Measurements from ENCODE around the gene TMEM245. TPM values are rescaled to one million over a fixed set of nuclear protein-coding genes. Genes with fewer than 3 reads are reported as not detected.

The TMEM245 gene
- total RNA-seq (2013), result 15.2 TPM
- polyA plus RNA-seq (10 to 100 TPM in 1 of 3 donors, 1 to 10 TPM in 2; 6.9 to 11.3 (median 9.7) TPM), polyA minus RNA-seq (9.3 and 13.6 TPM in 2 replicates), total RNA-seq (21.9 to 76.6 (median 31.8) reads per million in 11 experiments)

DNA sequence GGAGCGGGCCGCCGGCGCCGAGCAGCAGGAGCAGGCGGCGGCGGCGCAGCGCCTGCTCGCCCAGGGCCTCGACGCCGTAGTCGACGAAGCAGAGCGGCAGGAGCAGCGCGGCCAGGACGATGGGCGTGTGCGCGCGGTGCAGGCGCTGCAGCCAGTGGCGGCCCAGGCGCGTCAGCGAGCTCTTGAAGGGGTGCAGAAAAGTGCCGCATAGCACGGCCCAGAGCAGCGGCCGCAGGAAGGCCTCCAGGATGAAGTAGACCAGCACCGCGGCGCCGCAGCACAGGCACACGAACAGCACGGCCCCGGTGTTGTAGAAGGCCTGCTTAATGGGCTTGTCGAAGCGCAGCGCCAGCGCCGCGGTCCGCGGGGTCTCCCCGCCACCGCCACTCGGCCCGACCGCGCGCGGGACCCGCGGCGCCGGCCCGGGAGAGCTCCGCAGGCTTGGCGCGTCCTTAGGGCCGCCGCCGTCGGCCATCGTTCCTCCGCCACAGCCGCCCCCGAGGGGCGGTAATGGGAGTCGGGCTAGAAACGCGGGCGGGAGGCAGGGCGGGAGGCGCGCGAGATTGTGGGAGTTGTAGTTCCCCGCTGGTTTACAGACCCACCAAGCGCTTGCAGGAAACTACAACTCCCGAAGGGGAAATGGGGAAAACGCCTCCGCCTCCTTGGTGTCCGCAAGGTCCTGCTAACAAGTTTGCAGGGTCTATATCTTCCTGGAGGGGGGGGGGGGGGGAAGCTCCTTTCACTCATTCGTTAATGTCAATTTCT is at the start of gene TMEM245:
TSS of gene TMEM245 (minus strand) at position 509 of the 765 bp plus-strand sequence. CDS start at position 475, 34 bp downstream.
- Mint-ChIP-seq H3K27me3 (ENCODE audit: low read depth in 3 of 3) (no peaks in the 10 kb centered on the region), H3K36me3 (peaks cover 0 to 1% of the 10 kb centered on the region in 2 donors), H3K27ac (peak within 1 kb of the TSS; percentile 50 to 89 (median 77)), H3K9me3 (no peaks in the 10 kb centered on the region), H3K4me3 (peak within 1 kb of the TSS; percentile 87 to 89), H3K4me1 (peaks cover 56% of the 10 kb centered on the region)
- Histone ChIP-seq H3K79me2 (ENCODE audit: insufficient read depth, low read length) (peaks cover 52% of the 10 kb centered on the region), H4K20me1 (ENCODE audit: insufficient read depth, low read length) (peaks cover 47% of the 10 kb centered on the region), H3K36me3 (replicated peaks in 1 of 2; ENCODE audit: control insufficient read depth in 1 of 2, insufficient read depth in 2 of 2, low read length in 2 of 2) (no peaks in the 10 kb centered on the region), H3K4me2 (replicated peaks; ENCODE audit: extremely low read depth, low read length, poor library complexity, severe bottlenecking) (peak within 1 kb of the TSS; percentile 82), H3K27ac (ENCODE audit: low read depth in 1 of 2, low read length in 2 of 2) (peak within 1 kb of the TSS; percentile 49 to 77), H2AFZ (ENCODE audit: insufficient read depth, low read depth, low read length, poor library complexity, severe bottlenecking) (peak within 1 kb of the TSS; percentile 89), H3K4me1 (ENCODE audit: control insufficient read depth in 1 of 2, insufficient read depth in 2 of 2, low read length in 2 of 2) (peaks cover 37 to 46% of the 10 kb centered on the region in 2 donors), H3K27me3 (ENCODE audit: control insufficient read depth in 2 of 2, insufficient read depth in 2 of 2, low read length in 2 of 2) (no peaks in the 10 kb centered on the region), H3K9ac (ENCODE audit: insufficient read depth, low read length, poor library complexity, severe bottlenecking) (peak within 1 kb of the TSS; percentile 86), H3K4me3 (replicated peaks in 1 of 3; ENCODE audit: low read depth in 2 of 3, low read length in 3 of 3) (peak within 1 kb of the TSS; percentile 59 to 86 (median 84)), H3K9me3 (replicated peaks in 1 of 2; ENCODE audit: control insufficient read depth in 1 of 2, insufficient read depth in 1 of 2, low read length in 2 of 2) (no peaks in the 10 kb centered on the region)
- TF ChIP-seq, protein P1, sequence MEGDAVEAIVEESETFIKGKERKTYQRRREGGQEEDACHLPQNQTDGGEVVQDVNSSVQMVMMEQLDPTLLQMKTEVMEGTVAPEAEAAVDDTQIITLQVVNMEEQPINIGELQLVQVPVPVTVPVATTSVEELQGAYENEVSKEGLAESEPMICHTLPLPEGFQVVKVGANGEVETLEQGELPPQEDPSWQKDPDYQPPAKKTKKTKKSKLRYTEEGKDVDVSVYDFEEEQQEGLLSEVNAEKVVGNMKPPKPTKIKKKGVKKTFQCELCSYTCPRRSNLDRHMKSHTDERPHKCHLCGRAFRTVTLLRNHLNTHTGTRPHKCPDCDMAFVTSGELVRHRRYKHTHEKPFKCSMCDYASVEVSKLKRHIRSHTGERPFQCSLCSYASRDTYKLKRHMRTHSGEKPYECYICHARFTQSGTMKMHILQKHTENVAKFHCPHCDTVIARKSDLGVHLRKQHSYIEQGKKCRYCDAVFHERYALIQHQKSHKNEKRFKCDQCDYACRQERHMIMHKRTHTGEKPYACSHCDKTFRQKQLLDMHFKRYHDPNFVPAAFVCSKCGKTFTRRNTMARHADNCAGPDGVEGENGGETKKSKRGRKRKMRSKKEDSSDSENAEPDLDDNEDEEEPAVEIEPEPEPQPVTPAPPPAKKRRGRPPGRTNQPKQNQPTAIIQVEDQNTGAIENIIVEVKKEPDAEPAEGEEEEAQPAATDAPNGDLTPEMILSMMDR (IDR thresholded peaks at IDR 0.05), result no peak
- under 1% methylated on average over 87 of the region's 88 CpGs for WGBS (ENCODE audit: insufficient coverage)
- DNase-seq, result peak; percentile 95 to 96 (median 96)
- intact Hi-C loops (cut with micrococcal nuclease), result loop anchor here in 1 of 2 donors (10.0 kb wide), 2 partner anchors 105 to 185 kb away; partner anchors contain the start of genes ABITRAM, CTNNAL1 and ELP1

DNA sequence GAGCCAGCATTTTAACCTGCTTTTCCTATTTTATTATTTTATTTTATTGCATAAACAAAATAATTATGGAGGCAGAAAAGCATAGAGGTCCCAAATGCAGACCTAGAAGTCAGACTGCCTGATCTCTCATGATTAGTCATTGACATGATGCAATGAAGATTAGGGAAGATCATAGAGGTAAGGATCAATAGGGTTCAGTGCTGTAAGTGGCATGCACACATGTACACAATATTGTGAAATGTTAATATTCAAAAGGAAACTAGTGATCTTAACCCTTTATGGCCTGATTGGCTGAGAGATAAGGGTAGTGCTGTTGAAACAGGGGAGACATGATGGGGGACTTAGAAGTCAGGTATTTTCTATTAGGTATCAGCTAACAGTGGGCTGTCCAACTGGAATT is 48.4 kb upstream of the TMEM245 start:
- no peak overlapping the region for H3K4me3 Mint-ChIP-seq
- TF ChIP-seq, protein P1 (IDR thresholded peaks at IDR 0.05), result no peak
- no peaks in the 10 kb centered on the region for H3K4me1 ChIP-seq (ENCODE audit: control insufficient read depth in 1 of 2, insufficient read depth in 2 of 2, low read length in 2 of 2)

More for the DNA sequence above, 48.4 kb upstream of the TMEM245 start:
- Histone ChIP-seq H2AFZ (ENCODE audit: insufficient read depth, low read depth, low read length, poor library complexity, severe bottlenecking) (no peak overlapping the region), H4K20me1 (ENCODE audit: insufficient read depth, low read length) (no peaks in the 10 kb centered on the region), H3K79me2 (ENCODE audit: insufficient read depth, low read length) (no peaks in the 10 kb centered on the region), H3K27ac (ENCODE audit: low read depth in 1 of 2, low read length in 2 of 2) (no peak overlapping the region), H3K4me2 (replicated peaks; ENCODE audit: extremely low read depth, low read length, poor library complexity, severe bottlenecking) (no peak overlapping the region), H3K4me3 (replicated peaks in 1 of 3; ENCODE audit: low read depth in 2 of 3, low read length in 3 of 3) (no peak overlapping the region), H3K36me3 (replicated peaks in 1 of 2; ENCODE audit: control insufficient read depth in 1 of 2, insufficient read depth in 2 of 2, low read length in 2 of 2) (no peaks in the 10 kb centered on the region), H3K9me3 (replicated peaks in 1 of 2; ENCODE audit: control insufficient read depth in 1 of 2, insufficient read depth in 1 of 2, low read length in 2 of 2) (peaks cover 6% of the 10 kb centered on the region in 2 donors), H3K9ac (ENCODE audit: insufficient read depth, low read length, poor library complexity, severe bottlenecking) (no peak overlapping the region), H3K27me3 (ENCODE audit: control insufficient read depth in 2 of 2, insufficient read depth in 2 of 2, low read length in 2 of 2) (peaks cover 34 to 47% of the 10 kb centered on the region in 2 donors)
- intact Hi-C loops (cut with micrococcal nuclease), result no loop called here
- DNase-seq, result no peak
- Mint-ChIP-seq H3K9me3 (peaks cover 0 to 17% (median 9%) of the 10 kb centered on the region in 7 donors), H3K36me3 (no peaks in the 10 kb centered on the region), H3K4me1 (peaks cover 5% of the 10 kb centered on the region), H3K27me3 (ENCODE audit: low read depth in 3 of 3) (peaks cover 43 to 67% (median 51%) of the 10 kb centered on the region in 3 donors), H3K27ac (no peak overlapping the region)

Data from CD14-positive monocyte (primary cell).